ENCODE measurements around the gene C19orf33. TPM values are rescaled to one million over a fixed set of nuclear protein-coding genes. Genes with fewer than 3 reads are reported as not detected.

Gene C19orf33
- total RNA-seq, 2 experiments from 2014 or later, result 0.55 to 0.71 TPM

- Mint-ChIP-seq H3K4me1 (peaks cover 10% of the 10 kb centered on the region), H3K4me3 (no peak overlapping the region), H3K27ac (no peak overlapping the region), H3K9me3 (no peaks in the 10 kb centered on the region), H3K36me3 (ENCODE audit: low read depth) (peaks cover 5% of the 10 kb centered on the region), H3K27me3 (no peaks in the 10 kb centered on the region)
- DNase-seq, result no peak
- ChIA-PET CTCF (interaction anchor here (2.5 kb wide), 1 partner anchor 62 kb away, joined by 7 read pairs; the partner anchor contains the start of gene FAM98C), POLR2A (no interaction called here)
Observed at GRCh38 chr19:38340927-38341326, 36.9 kb downstream of the C19orf33 start.

DNA sequence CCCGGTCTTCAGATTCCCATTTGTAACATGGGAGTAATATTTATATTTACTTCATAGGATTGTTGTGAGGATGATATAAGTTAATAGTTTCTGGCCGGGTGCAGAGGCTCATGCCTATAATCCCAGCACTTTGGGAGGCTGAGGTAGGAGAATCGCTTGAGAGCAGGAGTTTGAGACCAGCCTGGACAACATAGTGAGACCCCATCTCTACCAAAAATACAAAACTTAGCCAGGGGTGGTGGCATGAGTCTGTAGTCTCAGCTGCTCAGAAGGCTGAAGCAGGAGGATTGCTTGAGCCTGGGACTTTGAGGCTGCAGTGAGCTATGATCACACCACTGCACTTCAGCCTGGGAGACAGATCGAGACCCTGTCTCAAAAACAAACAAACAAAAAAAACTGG, 42.8 kb downstream of the C19orf33 start:
- Mint-ChIP-seq H3K27me3 (no peaks in the 10 kb centered on the region), H3K4me3 (no peak overlapping the region), H3K27ac (no peak overlapping the region), H3K9me3 (no peaks in the 10 kb centered on the region), H3K36me3 (ENCODE audit: low read depth) (no peaks in the 10 kb centered on the region), H3K4me1 (no peaks in the 10 kb centered on the region)
- no peak for DNase-seq
- ChIA-PET POLR2A (interaction anchor here (1.6 kb wide), 1 partner anchor 13 kb away, joined by 3 read pairs; no protein-coding TSS in a partner anchor), CTCF (interaction anchor here (1.1 kb wide), 1 partner anchor 56 kb away, joined by 3 read pairs; the partner anchor contains the start of gene FAM98C)

GRCh38 chr19:38350883-38351282, 46.8 kb downstream of the C19orf33 start:
- CTCF ChIA-PET, result no interaction called here
- H3K27ac Mint-ChIP-seq, result no peak overlapping the region

GRCh38 chr19:38351865-38352395, 47.9 kb downstream of the C19orf33 start:
- ChIA-PET POLR2A (no interaction called here), CTCF (interaction anchor here (0.5 kb wide), 1 partner anchor 16 kb away, joined by 4 read pairs; the partner anchor contains the start of gene CATSPERG)
- DNase-seq, result no peak
- no peaks in the 10 kb centered on the region for H3K4me1 Mint-ChIP-seq
- H3K36me3 Mint-ChIP-seq (ENCODE audit: low read depth), result no peaks in the 10 kb centered on the region
- H3K27ac Mint-ChIP-seq, result no peak overlapping the region
- no peak overlapping the region for H3K4me3 Mint-ChIP-seq
- H3K9me3 Mint-ChIP-seq, result no peaks in the 10 kb centered on the region
- H3K27me3 Mint-ChIP-seq, result peaks cover 8% of the 10 kb centered on the region

More at GRCh38 chr19:38350883-38351282, 46.8 kb downstream of the C19orf33 start:
- DNase-seq, result no peak
- no peaks in the 10 kb centered on the region for H3K4me1 Mint-ChIP-seq
- no peaks in the 10 kb centered on the region for H3K9me3 Mint-ChIP-seq
- no peak overlapping the region for H3K4me3 Mint-ChIP-seq
- no peaks in the 10 kb centered on the region for H3K36me3 Mint-ChIP-seq (ENCODE audit: low read depth)
- POLR2A ChIA-PET, result no interaction called here
- peaks cover 3% of the 10 kb centered on the region for H3K27me3 Mint-ChIP-seq

- no peak overlapping the region for H3K27ac Mint-ChIP-seq
- no peaks in the 10 kb centered on the region for H3K36me3 Mint-ChIP-seq (ENCODE audit: low read depth)
Observed at GRCh38 chr19:38352611-38353010, 48.6 kb downstream of the C19orf33 start.

More at GRCh38 chr19:38352611-38353010, 48.6 kb downstream of the C19orf33 start:
- Mint-ChIP-seq H3K4me3 (no peak overlapping the region), H3K9me3 (no peaks in the 10 kb centered on the region), H3K27me3 (peaks cover 8% of the 10 kb centered on the region), H3K4me1 (no peaks in the 10 kb centered on the region)
- CTCF ChIA-PET, result interaction anchor here (0.5 to 0.7 kb wide), 3 partner anchors 9 to 1016 kb away, joined by 4 read pairs; partner anchors contain the start of gene CATSPERG
- POLR2A ChIA-PET, result no interaction called here
- DNase-seq, result no peak

Other genes with a start within 250 kb of the C19orf33 start
- gene DPF1, start 80.0 kb upstream of the C19orf33 start, total RNA-seq, result under 1 TPM; 0.40 to 0.55 TPM
- not detected for gene PPP1R14A, start 47.9 kb upstream of the C19orf33 start, total RNA-seq
- 1 to 10 TPM; 7.3 to 8.0 TPM for gene SPINT2, start 39.7 kb upstream of the C19orf33 start, total RNA-seq
- 10 to 100 TPM; 75.4 to 76.1 TPM for gene YIF1B, start 11.7 kb downstream of the C19orf33 start, total RNA-seq
- 10 to 100 TPM; 14.3 to 14.4 TPM for gene KCNK6, start 15.6 kb downstream of the C19orf33 start, total RNA-seq
- gene CATSPERG, start 31.6 kb downstream of the C19orf33 start, total RNA-seq, result 1 to 10 TPM; 5.3 to 5.7 TPM
- gene PSMD8, start 70.3 kb downstream of the C19orf33 start, total RNA-seq, result 100 to 1,000 TPM; 167 to 178 TPM
- under 1 TPM; 0.28 to 0.40 TPM for gene GGN, start 83.8 kb downstream of the C19orf33 start, total RNA-seq
- 1 to 10 TPM; 2.1 to 3.8 TPM for gene SPRED3, start 84.4 kb downstream of the C19orf33 start, total RNA-seq
- 10 to 100 TPM; 34.7 to 36.5 TPM for gene FAM98C, start 98.8 kb downstream of the C19orf33 start, total RNA-seq
- 10 to 100 TPM; 19.5 to 20.0 TPM for gene RASGRP4, start 122.0 kb downstream of the C19orf33 start, total RNA-seq
- gene RYR1, start 129.4 kb downstream of the C19orf33 start, total RNA-seq, result 1 to 10 TPM; 2.6 to 3.9 TPM